SK-N-SH (cell line): Measurements from ENCODE around the gene SNAPC1. TPM values are rescaled to one million over a fixed set of nuclear protein-coding genes. Genes with fewer than 3 reads are reported as not detected.

Source experiments
- CTCF ChIA-PET: fragments of 300-600, 350-600 bp; formaldehyde crosslinking; extraction: SDS; loops from one replicate; lab custom pipeline; 2021; lab: Yijun Ruan, JAX
- POLR2A ChIA-PET: fragments of 350-600 bp; sonication (Branson Sonifier 250); formaldehyde crosslinking; extraction: SDS; loops from one replicate; lab custom pipeline; 2020; ENCODE audit warnings: antibody characterized with exemption, inconsistent platforms; lab: Yijun Ruan, JAX
- DNase-seq: peaks from one replicate; pipeline ENCODE4 v3.0.0; 2012
- H2AFZ ChIP-seq: fragments of 200-600 bp; sonication (generic); 2 replicates; pipeline ENCODE4 v1.8.1; 2016; ENCODE audit warnings: antibody characterized with exemption, mild to moderate bottlenecking, low read depth
- H3F3A ChIP-seq: fragments of 200-600 bp; sonication (generic); replicated peaks from 2 replicates; pipeline ENCODE3; 2016; ENCODE audit warnings: antibody characterized with exemption, mild to moderate bottlenecking; ENCODE audit not compliant: insufficient read depth
- H3K27ac ChIP-seq, 2 experiments: fragments of 200-500 bp in 1 of 2; fragments of 200-600 bp in 1 of 2; sonication (Bioruptor generic) in 1 of 2; sonication (generic), shearing (Covaris generic) in 1 of 2; 2 replicates each; pipeline versions ENCODE4 v1.5.1 to v1.6.1; 2014 to 2016; ENCODE audit warnings: low read depth in 2 of 2, inconsistent platforms in 1 of 2, low read length in 1 of 2, mild to moderate bottlenecking in 1 of 2, mixed read lengths in 1 of 2
- H3K27me3 ChIP-seq: fragments of 200-600 bp; sonication (generic), shearing (Covaris generic); 2 replicates; pipeline ENCODE4 v1.6.1; 2016; ENCODE audit warnings: mixed run types; ENCODE audit not compliant: insufficient read depth
- H3K36me3 ChIP-seq, 2 experiments: fragments of 200-500 bp in 1 of 2; fragments of 200-600 bp in 1 of 2; sonication (Bioruptor generic) in 1 of 2; sonication (generic) in 1 of 2; replicated peaks in 1 of 2; 2 replicates each; pipeline versions ENCODE3 to v1.5.1; 2014 to 2016; ENCODE audit warnings: low read length in 1 of 2, mild to moderate bottlenecking in 1 of 2; ENCODE audit not compliant: insufficient read depth in 2 of 2, control insufficient read depth in 1 of 2
- H3K4me1 ChIP-seq, 2 experiments: fragments of 200-500 bp in 1 of 2; fragments of 200-600 bp in 1 of 2; sonication (Bioruptor generic) in 1 of 2; sonication (generic), shearing (Covaris generic) in 1 of 2; 2 replicates each; pipeline versions ENCODE4 v1.5.1 to v1.6.1; 2014 to 2016; ENCODE audit warnings: low read depth in 1 of 2, low read length in 1 of 2, mixed run types in 1 of 2; ENCODE audit not compliant: insufficient read depth in 2 of 2, control insufficient read depth in 1 of 2
- H3K4me2 ChIP-seq: fragments of 200-600 bp; sonication (generic), shearing (Covaris generic); 2 replicates; pipeline ENCODE4 v1.6.1; 2017; ENCODE audit warnings: mixed run types
- H3K4me3 ChIP-seq, 2 experiments: fragments of 200-500 bp in 1 of 2; fragments of 200-600 bp in 1 of 2; sonication (Bioruptor generic) in 1 of 2; sonication (generic), shearing (Covaris generic) in 1 of 2; 2 replicates each; pipeline versions ENCODE4 v1.5.1 to v1.8.1; 2014 to 2016; ENCODE audit warnings: low read depth in 2 of 2, inconsistent platforms in 1 of 2, low read length in 1 of 2, mild to moderate bottlenecking in 1 of 2, mixed read lengths in 1 of 2, moderate library complexity in 1 of 2
- H3K79me2 ChIP-seq: fragments of 200-600 bp; sonication (generic); 2 replicates; pipeline ENCODE4 v1.8.1; 2017; ENCODE audit warnings: mild to moderate bottlenecking; ENCODE audit not compliant: insufficient read depth
- H3K9ac ChIP-seq: fragments of 200-600 bp; sonication (generic); 2 replicates; pipeline ENCODE4 v1.6.1; 2017; ENCODE audit warnings: mixed run types
- H3K9me2 ChIP-seq: fragments of 200-600 bp; sonication (generic); 2 replicates; pipeline ENCODE4 v1.6.1; 2017; ENCODE audit warnings: mixed run types
- H3K9me3 ChIP-seq: fragments of 200-600 bp; sonication (generic); 2 replicates; pipeline ENCODE4 v1.6.1; 2017; ENCODE audit warnings: mixed run types, mild to moderate bottlenecking, moderate library complexity
- H4K20me1 ChIP-seq: fragments of 200-600 bp; sonication (generic); 2 replicates; pipeline ENCODE4 v1.6.1; 2017; ENCODE audit warnings: mild to moderate bottlenecking, mixed run types; ENCODE audit not compliant: insufficient read depth
- FOXM1 ChIP-seq: IDR thresholded peaks from 2 replicates; pipeline ENCODE4 v1.4.0; 2012; ENCODE audit warnings: low read depth, mild to moderate bottlenecking
- GATA2 ChIP-seq: sonication (generic); formaldehyde crosslinking; IDR thresholded peaks from 2 replicates; pipeline ENCODE4 v1.5.0; 2020; ENCODE audit warnings: mild to moderate bottlenecking, missing genetic modification reagents
- JUND ChIP-seq: IDR thresholded peaks from 2 replicates; pipeline ENCODE4 v1.4.0; 2012
- MAX ChIP-seq: IDR thresholded peaks from 2 replicates; pipeline ENCODE4 v1.4.0; 2012; ENCODE audit warnings: low read depth
- NFIC ChIP-seq: IDR thresholded peaks from 2 replicates; pipeline ENCODE4 v1.4.0; 2012; ENCODE audit warnings: borderline replicate concordance
- NRF1 ChIP-seq: IDR thresholded peaks from 2 replicates; pipeline ENCODE4 v1.6.1; 2012; ENCODE audit warnings: low read depth, mild to moderate bottlenecking, low read length
- RCOR1 ChIP-seq: fragments of 150-350 bp; IDR thresholded peaks from 2 replicates; pipeline ENCODE4 v1.6.1; 2017; ENCODE audit warnings: antibody characterized with exemption, low read length
- REST ChIP-seq: IDR thresholded peaks from 2 replicates; pipeline ENCODE4 v1.6.1; 2012; ENCODE audit warnings: mild to moderate bottlenecking, low read depth, low read length, moderate library complexity
- SIN3A ChIP-seq: IDR thresholded peaks from 2 replicates; pipeline ENCODE4 v1.6.1; 2012; ENCODE audit warnings: low read depth, mild to moderate bottlenecking, low read length, moderate library complexity, borderline replicate concordance
- SMC3 ChIP-seq: IDR thresholded peaks from 2 replicates; pipeline ENCODE4 v1.6.1; 2012; ENCODE audit warnings: low read depth, low read length, improper control_type of control experiment
- TAF1 ChIP-seq: IDR thresholded peaks from 2 replicates; pipeline ENCODE4 v1.6.1; 2012; ENCODE audit warnings: low read depth, mild to moderate bottlenecking, low read length, moderate library complexity, borderline replicate concordance
- TCF12 ChIP-seq: IDR thresholded peaks from 2 replicates; pipeline ENCODE4 v1.4.0; 2012
- WGBS: methylation state at CpG from one replicate; pipeline ENCODE4 v1.1.6; 2017; ENCODE audit warnings: low lambda C conversion rate; 5-methylcytosine and 5-hydroxymethylcytosine counted together
- polyA plus RNA-seq, 3 experiments: library from polyadenylated mRNA; depleted of rRNA; stranded (reverse); fragments of >200 nt; gene quantifications; 2 replicates each; pipeline ENCODE4 v1.2.3, GENCODE V29; 2012

SNAPC1 gene
- polyA plus RNA-seq, 1 of the 3 experiments (the other 2 are of a cell fraction) = 3.4 TPM

GRCh38 chr14:61751475-61751989 lies 10.7 kb upstream of the SNAPC1 start (continued):
- TF ChIP-seq GATA2 (CRISPR knock-in tag) = no peak
- TF ChIP-seq, all 33 proteins: peak for 0

DNA sequence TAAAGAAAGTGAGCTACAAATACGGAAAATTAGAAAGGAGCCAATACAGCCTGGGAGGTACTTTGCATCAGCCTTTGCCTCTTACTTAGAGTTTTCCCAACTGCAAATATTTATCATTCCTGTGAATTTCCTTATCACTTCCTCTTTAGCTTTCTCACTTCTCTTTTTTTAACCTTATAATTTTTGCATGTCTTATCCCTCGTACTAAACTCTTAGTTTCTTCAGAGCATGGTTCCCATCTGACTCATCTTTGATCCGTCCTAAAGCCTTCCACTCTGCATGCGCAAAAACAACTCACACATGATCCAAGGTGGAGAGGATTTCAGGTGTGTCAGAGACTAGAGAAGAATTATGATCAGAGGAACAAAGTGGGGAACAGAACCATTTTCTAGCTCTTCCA lies 9.6 kb upstream of the SNAPC1 start:
- H3K27ac ChIP-seq = no peak overlapping the region
- CTCF ChIA-PET = interaction anchor here (1.1 to 2.4 kb wide), 7 partner anchors 8 to 302 kb away, joined by 3 to 6 read pairs (median 5); partner anchors contain the start of gene SNAPC1

DNA sequence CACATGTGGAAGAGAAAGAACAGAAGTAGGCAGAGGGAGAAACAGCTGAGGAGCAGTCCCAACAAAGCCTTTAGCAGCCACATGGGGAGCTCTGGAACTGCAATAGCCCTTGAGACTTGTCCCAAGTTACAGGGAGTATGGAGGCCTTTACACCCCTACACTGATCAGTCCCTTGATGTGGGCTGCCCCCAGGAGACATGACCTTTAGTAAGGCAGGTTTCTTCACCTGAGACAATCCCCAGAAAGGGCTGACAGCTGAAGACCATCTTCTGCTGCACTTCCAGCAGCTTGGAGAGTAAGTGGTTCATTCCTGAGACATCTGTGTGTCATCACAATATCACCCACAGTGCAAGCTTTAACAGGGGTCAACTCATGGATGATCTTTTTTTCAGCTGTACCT lies 8.6 kb upstream of the SNAPC1 start:
- H4K20me1 ChIP-seq = no peaks in the 10 kb centered on the region
- H3K27me3 ChIP-seq = no peaks in the 10 kb centered on the region
- no peak for DNase-seq
- no peak overlapping the region; a peak in 1 of 4 replicates for H3K27ac ChIP-seq
- H3K79me2 ChIP-seq = no peaks in the 10 kb centered on the region
- peaks cover 22% of the 10 kb centered on the region for H3F3A ChIP-seq
- no peak overlapping the region for H3K4me2 ChIP-seq
- peaks cover 4 to 11% of the 10 kb centered on the region in 2 experiments; a peak in 2 of 4 replicates for H3K4me1 ChIP-seq
- no peak overlapping the region for H2AFZ ChIP-seq
- no peak overlapping the region for H3K4me3 ChIP-seq
- no peaks in the 10 kb centered on the region for H3K9me3 ChIP-seq
- no peak overlapping the region for H3K9ac ChIP-seq
- H3K9me2 ChIP-seq = no peaks in the 10 kb centered on the region
- peaks cover 10 to 34% of the 10 kb centered on the region in 2 experiments for H3K36me3 ChIP-seq
- CTCF ChIA-PET = interaction anchor here (1.1 to 1.5 kb wide), 3 partner anchors 8 to 84 kb away, joined by 3 to 5 read pairs (median 3); partner anchors contain the start of gene SNAPC1
- POLR2A ChIA-PET = interaction anchor here (1.0 to 3.0 kb wide), 2 partner anchors 8 to 12 kb away, joined by 3 to 12 read pairs; partner anchors contain the start of gene SNAPC1
- TF ChIP-seq SIN3A (no peak), SMC3 (no peak), NRF1 (no peak), MAX (no peak), REST (no peak), TAF1 (no peak), GATA2 (CRISPR knock-in tag) (no peak), JUND (no peak)

More for the DNA sequence above, 9.6 kb upstream of the SNAPC1 start:
- no peak for TF ChIP-seq TCF12
- TF ChIP-seq FOXM1 = no peak
- no peak for TF ChIP-seq SIN3A
- TF ChIP-seq REST = no peak
- no peak for TF ChIP-seq RCOR1
- no peak for TF ChIP-seq GATA2 (CRISPR knock-in tag)
- no peak for TF ChIP-seq NFIC
- TF ChIP-seq, all 33 proteins: peak for 0
- no peaks in the 10 kb centered on the region for H3K9me2 ChIP-seq
- H3K79me2 ChIP-seq = no peaks in the 10 kb centered on the region
- H3K4me3 ChIP-seq = no peak overlapping the region
- no peak for DNase-seq
- no peaks in the 10 kb centered on the region for H3K27me3 ChIP-seq
- no peaks in the 10 kb centered on the region for H4K20me1 ChIP-seq
- no peak overlapping the region for H3K4me2 ChIP-seq
- H3F3A ChIP-seq = peaks cover 22% of the 10 kb centered on the region
- no peak overlapping the region for H3K9ac ChIP-seq
- no peaks in the 10 kb centered on the region for H3K9me3 ChIP-seq
- no peak overlapping the region for H2AFZ ChIP-seq
- peaks cover 4 to 11% of the 10 kb centered on the region in 2 experiments; a peak in 2 of 4 replicates for H3K4me1 ChIP-seq
- H3K36me3 ChIP-seq = peaks cover 20 to 44% of the 10 kb centered on the region in 2 experiments
- 87% methylated on average over 4 of the region's 4 CpGs for WGBS
- POLR2A ChIA-PET = interaction anchor here (1.0 to 3.0 kb wide), 2 partner anchors 9 to 11 kb away, joined by 3 to 12 read pairs; partner anchors contain the start of gene SNAPC1
